HCEC 1CT (cell line): ENCODE measurements around the gene LYL1.
A peak's percentile ranks its signal among the peaks of the same experiment; 100 is the strongest.

ENCODE experiments used
- DNase-seq: peaks from one replicate; pipeline ENCODE4 v3.0.0-alpha.2; 2017

LYL1 gene

GRCh38 chr19:13071444-13072187, 31.0 kb downstream of the LYL1 start:
- no peak for DNase-seq

- no peak for DNase-seq
These were observed 32.1 kb downstream of the LYL1 start for GRCh38 chr19:13070425-13071140.

- no peak for DNase-seq
These were observed 33.0 kb downstream of the LYL1 start for GRCh38 chr19:13069415-13070359.

- DNase-seq: no peak
These were observed 34.4 kb downstream of the LYL1 start for GRCh38 chr19:13068085-13068846.

GRCh38 chr19:13066933-13067807, 35.5 kb downstream of the LYL1 start:
- DNase-seq: no peak

GRCh38 chr19:13066226-13066625, 36.4 kb downstream of the LYL1 start:
- DNase-seq: no peak

GRCh38 chr19:13064092-13064489, 38.6 kb downstream of the LYL1 start:
- DNase-seq: no peak

- no peak for DNase-seq
These were observed 39.1 kb downstream of the LYL1 start for GRCh38 chr19:13063461-13064091.

GRCh38 chr19:13062317-13062716, 40.3 kb downstream of the LYL1 start:
- DNase-seq: no peak

- DNase-seq: peak; percentile 66
These were observed 41.4 kb downstream of the LYL1 start for GRCh38 chr19:13060964-13061927.

GRCh38 chr19:13060233-13060963, 42.3 kb downstream of the LYL1 start:
- DNase-seq: peak; percentile 66

- DNase-seq: no peak
These were observed 43.6 kb downstream of the LYL1 start for GRCh38 chr19:13058951-13059660.

- DNase-seq: no peak
These were observed 44.9 kb downstream of the LYL1 start for GRCh38 chr19:13057744-13058143.

- DNase-seq: no peak
These were observed 45.5 kb downstream of the LYL1 start for GRCh38 chr19:13057147-13057572.

- DNase-seq: peak; percentile 32
These were observed 46.5 kb downstream of the LYL1 start for GRCh38 chr19:13056052-13056660.

- peak; percentile 84 for DNase-seq
These were observed 47.2 kb downstream of the LYL1 start for GRCh38 chr19:13055213-13056051.
